ENCODE measurements around the gene SCAF8. TPM values are rescaled to one million over a fixed set of nuclear protein-coding genes. Genes with fewer than 3 reads are reported as not detected.
A peak's percentile ranks its signal among the peaks of the same experiment; 100 is the strongest.

The SCAF8 gene
- total and polyA plus RNA-seq, 9 of the 15 experiments (the other 6 are each of a cell fraction or from before 2014, with no cell fraction given), result 10.5 to 46.6 (median 23.2) TPM

DNA sequence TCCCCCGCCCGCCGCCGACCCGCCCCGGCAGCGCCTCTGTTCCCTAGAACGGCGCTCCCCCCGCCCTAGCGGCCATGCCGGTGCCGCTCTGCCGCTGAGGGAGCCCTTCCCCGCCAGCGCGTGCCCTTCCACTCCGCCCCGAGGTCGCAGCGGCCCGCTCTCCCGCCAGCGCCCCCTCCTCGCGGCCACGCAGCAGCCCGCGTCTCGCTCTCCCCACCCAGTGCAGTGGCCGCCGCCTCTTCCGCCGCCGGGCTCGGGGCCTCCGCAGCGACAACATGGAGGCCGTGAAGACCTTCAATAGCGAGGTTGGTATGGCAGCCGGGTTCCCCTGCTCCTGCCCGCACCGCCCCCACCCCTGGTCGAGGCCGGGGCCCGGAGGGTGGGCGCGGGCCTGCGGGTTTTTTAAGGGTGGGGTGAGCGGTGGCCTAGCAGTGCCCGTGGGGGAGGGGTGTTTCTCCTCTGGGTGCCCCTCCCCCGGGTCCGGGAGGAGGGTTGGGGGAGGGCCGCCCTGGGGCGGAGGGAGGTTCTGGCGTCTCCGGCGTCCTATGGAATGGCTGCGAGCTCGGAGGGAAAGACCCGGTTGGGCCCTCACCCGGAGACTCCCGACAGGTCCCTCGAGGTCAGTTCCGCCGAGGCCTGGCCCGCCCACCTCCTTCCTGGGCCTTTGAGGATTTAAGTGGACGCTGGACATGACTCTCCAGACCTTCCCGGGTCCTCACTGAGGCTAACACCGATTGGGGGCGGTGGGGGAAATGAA is 588 bp downstream of the SCAF8 start (continued):
- TF ChIP-seq FIP1L1 (IDR thresholded peaks at IDR 0.05; ENCODE audit: low read depth, low read length, poor library complexity, severe bottlenecking) (peak; percentile 78), CAMTA2 (CRISPR knock-in tag; conservative IDR thresholded peaks at IDR 0.05) (no peak), PYGO2 (tag; IDR thresholded peaks at IDR 0.05) (no peak), KDM2B (CRISPR knock-in tag; IDR thresholded peaks at IDR 0.05) (no peak), PML (IDR thresholded peaks at IDR 0.05; ENCODE audit: low read length) (no peak; the same call in 1 of the 2 replicates), ARID2 (IDR thresholded peaks at IDR 0.05) (no peak), CXXC5 (CRISPR knock-in tag; IDR thresholded peaks at IDR 0.05) (peak; percentile 18; the same call in 1 of the 2 replicates), NR3C1 (CRISPR knock-in tag; IDR thresholded peaks at IDR 0.05) (0 out of 2 replicates have a peak, but pooled peaks have one; percentile 44), ZNF146 (CRISPR knock-in tag; IDR thresholded peaks at IDR 0.05; ENCODE audit: unreplicated experiment) (no peak), MAFK (IDR thresholded peaks at IDR 0.05; ENCODE audit: low read length) (no peak), PHF8 (IDR thresholded peaks at IDR 0.05; ENCODE audit: borderline replicate concordance, low read length) (peak; percentile 59), TAF15 (IDR thresholded peaks at IDR 0.05; ENCODE audit: low read depth, low read length) (no peak), BCOR (IDR thresholded peaks at IDR 0.05) (no peak), ZNF212 (CRISPR knock-in tag; IDR thresholded peaks at IDR 0.05) (no peak), ADNP (tag; IDR thresholded peaks at IDR 0.05) (no peak), TSC22D4 (tag; IDR thresholded peaks at IDR 0.05) (no peak), SRF (CRISPR knock-in tag; IDR thresholded peaks at IDR 0.05) (peak in 1 of 2 experiments; percentile 35; a peak in 1 of 4 replicates), HMG20B (CRISPR knock-in tag; IDR thresholded peaks at IDR 0.05) (no peak), ZKSCAN8 (CRISPR knock-in tag; IDR thresholded peaks at IDR 0.05) (no peak), CBX3 (IDR thresholded peaks at IDR 0.05; ENCODE audit: borderline replicate concordance in 1 of 2, low read length in 2 of 2) (no peak), TEAD4 (IDR thresholded peaks at IDR 0.05; ENCODE audit: low read length) (no peak), TEAD4 (CRISPR knock-in tag; IDR thresholded peaks at IDR 0.05; ENCODE audit: borderline replicate concordance) (no peak)
- TF ChIP-seq, protein P1, sequence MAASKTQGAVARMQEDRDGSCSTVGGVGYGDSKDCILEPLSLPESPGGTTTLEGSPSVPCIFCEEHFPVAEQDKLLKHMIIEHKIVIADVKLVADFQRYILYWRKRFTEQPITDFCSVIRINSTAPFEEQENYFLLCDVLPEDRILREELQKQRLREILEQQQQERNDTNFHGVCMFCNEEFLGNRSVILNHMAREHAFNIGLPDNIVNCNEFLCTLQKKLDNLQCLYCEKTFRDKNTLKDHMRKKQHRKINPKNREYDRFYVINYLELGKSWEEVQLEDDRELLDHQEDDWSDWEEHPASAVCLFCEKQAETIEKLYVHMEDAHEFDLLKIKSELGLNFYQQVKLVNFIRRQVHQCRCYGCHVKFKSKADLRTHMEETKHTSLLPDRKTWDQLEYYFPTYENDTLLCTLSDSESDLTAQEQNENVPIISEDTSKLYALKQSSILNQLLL (CRISPR knock-in tag; IDR thresholded peaks at IDR 0.05; ENCODE audit: borderline replicate concordance), result no peak
- TF ChIP-seq, protein P2, sequence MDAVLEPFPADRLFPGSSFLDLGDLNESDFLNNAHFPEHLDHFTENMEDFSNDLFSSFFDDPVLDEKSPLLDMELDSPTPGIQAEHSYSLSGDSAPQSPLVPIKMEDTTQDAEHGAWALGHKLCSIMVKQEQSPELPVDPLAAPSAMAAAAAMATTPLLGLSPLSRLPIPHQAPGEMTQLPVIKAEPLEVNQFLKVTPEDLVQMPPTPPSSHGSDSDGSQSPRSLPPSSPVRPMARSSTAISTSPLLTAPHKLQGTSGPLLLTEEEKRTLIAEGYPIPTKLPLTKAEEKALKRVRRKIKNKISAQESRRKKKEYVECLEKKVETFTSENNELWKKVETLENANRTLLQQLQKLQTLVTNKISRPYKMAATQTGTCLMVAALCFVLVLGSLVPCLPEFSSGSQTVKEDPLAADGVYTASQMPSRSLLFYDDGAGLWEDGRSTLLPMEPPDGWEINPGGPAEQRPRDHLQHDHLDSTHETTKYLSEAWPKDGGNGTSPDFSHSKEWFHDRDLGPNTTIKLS (IDR thresholded peaks at IDR 0.05; ENCODE audit: borderline replicate concordance, low read depth), result peak; percentile 61; the same call in 1 of the 2 replicates
- TF ChIP-seq, protein P3, sequence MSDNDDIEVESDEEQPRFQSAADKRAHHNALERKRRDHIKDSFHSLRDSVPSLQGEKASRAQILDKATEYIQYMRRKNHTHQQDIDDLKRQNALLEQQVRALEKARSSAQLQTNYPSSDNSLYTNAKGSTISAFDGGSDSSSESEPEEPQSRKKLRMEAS (CRISPR knock-in tag; IDR thresholded peaks at IDR 0.05), result peak; percentile 55
- TF ChIP-seq, protein P4, sequence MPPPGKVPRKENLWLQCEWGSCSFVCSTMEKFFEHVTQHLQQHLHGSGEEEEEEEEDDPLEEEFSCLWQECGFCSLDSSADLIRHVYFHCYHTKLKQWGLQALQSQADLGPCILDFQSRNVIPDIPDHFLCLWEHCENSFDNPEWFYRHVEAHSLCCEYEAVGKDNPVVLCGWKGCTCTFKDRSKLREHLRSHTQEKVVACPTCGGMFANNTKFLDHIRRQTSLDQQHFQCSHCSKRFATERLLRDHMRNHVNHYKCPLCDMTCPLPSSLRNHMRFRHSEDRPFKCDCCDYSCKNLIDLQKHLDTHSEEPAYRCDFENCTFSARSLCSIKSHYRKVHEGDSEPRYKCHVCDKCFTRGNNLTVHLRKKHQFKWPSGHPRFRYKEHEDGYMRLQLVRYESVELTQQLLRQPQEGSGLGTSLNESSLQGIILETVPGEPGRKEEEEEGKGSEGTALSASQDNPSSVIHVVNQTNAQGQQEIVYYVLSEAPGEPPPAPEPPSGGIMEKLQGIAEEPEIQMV (tag; conservative IDR thresholded peaks at IDR 0.05; ENCODE audit: low read depth), result no peak

Data from K562 (cell line).